Activated CD4-positive, alpha-beta memory T cell treated with anti-CD3 and anti-CD28 coated beads, Interleukin-2, amount 10 ng/mL, durations not matched to agents 7 days and 5 days (primary cell): ENCODE measurements around the gene PCARE. TPM values are rescaled to one million over a fixed set of nuclear protein-coding genes. Genes with fewer than 3 reads are reported as not detected.

Experiments used
- CTCF ChIA-PET: fragments of 350-600 bp; sonication (Branson Sonifier 250); formaldehyde crosslinking; loops from one replicate; lab custom pipeline; 2021; ENCODE audit warnings: antibody characterized with exemption, inconsistent platforms; lab: Charles Lee
- POLR2A ChIA-PET: fragments of 350-600 bp; sonication (Branson Sonifier 250); formaldehyde crosslinking; loops from one replicate; lab custom pipeline; 2021; ENCODE audit warnings: antibody characterized with exemption; lab: Charles Lee
- DNase-seq: peaks from one replicate; pipeline ENCODE4 v3.0.0-alpha.2; 2020
- H3K27ac Mint-ChIP-seq: one replicate; pipeline ENCODE4 v1.8.0; 2021; ENCODE audit warnings: mild to moderate bottlenecking, mixed read lengths
- H3K27me3 Mint-ChIP-seq: one replicate; pipeline ENCODE4 v1.8.0; 2021; ENCODE audit warnings: mixed read lengths
- H3K36me3 Mint-ChIP-seq: one replicate; pipeline ENCODE4 v1.8.0; 2021; ENCODE audit warnings: low read depth, mixed read lengths
- H3K4me1 Mint-ChIP-seq: one replicate; pipeline ENCODE4 v1.8.0; 2021; ENCODE audit warnings: mixed read lengths
- H3K4me3 Mint-ChIP-seq: one replicate; pipeline ENCODE4 v1.8.0; 2021; ENCODE audit warnings: mild to moderate bottlenecking, mixed read lengths
- H3K9me3 Mint-ChIP-seq: one replicate; pipeline ENCODE4 v1.8.0; 2021; ENCODE audit warnings: mixed read lengths
- total RNA-seq, 2 experiments: library from RNA; stranded (reverse); gene quantifications; one replicate each; pipeline ENCODE4 v1.2.3, GENCODE V29; 2021

PCARE gene
- total RNA-seq, 2 experiments from 2014 or later, result not detected

- Mint-ChIP-seq H3K4me3 (no peak overlapping the region), H3K27ac (no peak overlapping the region), H3K9me3 (no peaks in the 10 kb centered on the region), H3K36me3 (peaks cover 4% of the 10 kb centered on the region), H3K4me1 (peaks cover 2% of the 10 kb centered on the region), H3K27me3 (no peaks in the 10 kb centered on the region)
- ChIA-PET CTCF (no interaction called here), POLR2A (no interaction called here)
- DNase-seq, result no peak
These were observed 18.7 kb downstream of the PCARE start for GRCh38 chr2:29055601-29056000.

DNA sequence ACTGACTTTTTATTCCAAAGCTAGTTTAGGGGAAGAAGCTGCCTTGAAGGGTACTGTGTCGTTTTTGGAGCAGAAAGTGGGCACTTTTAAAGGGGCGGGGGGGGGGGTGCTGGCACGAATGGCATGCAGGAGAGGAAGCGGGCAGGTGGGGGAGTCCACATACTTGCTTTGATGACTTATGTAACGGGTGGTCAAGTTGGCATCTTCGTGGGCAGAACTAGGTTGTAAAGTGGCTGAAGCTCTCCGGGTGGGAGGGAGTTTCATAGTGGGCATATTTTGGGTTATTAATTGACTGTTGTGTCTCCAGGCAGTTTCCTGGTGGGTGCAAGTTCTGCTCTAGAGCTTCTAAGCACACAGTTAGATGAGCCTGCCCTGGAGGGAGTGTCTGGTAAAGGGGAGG lies 19.9 kb downstream of the PCARE start:
- ChIA-PET CTCF (no interaction called here), POLR2A (no interaction called here)
- Mint-ChIP-seq H3K9me3 (no peaks in the 10 kb centered on the region), H3K27ac (no peak overlapping the region), H3K4me3 (no peak overlapping the region), H3K4me1 (no peaks in the 10 kb centered on the region), H3K27me3 (no peaks in the 10 kb centered on the region), H3K36me3 (peaks cover 4% of the 10 kb centered on the region)
- no peak for DNase-seq

DNA sequence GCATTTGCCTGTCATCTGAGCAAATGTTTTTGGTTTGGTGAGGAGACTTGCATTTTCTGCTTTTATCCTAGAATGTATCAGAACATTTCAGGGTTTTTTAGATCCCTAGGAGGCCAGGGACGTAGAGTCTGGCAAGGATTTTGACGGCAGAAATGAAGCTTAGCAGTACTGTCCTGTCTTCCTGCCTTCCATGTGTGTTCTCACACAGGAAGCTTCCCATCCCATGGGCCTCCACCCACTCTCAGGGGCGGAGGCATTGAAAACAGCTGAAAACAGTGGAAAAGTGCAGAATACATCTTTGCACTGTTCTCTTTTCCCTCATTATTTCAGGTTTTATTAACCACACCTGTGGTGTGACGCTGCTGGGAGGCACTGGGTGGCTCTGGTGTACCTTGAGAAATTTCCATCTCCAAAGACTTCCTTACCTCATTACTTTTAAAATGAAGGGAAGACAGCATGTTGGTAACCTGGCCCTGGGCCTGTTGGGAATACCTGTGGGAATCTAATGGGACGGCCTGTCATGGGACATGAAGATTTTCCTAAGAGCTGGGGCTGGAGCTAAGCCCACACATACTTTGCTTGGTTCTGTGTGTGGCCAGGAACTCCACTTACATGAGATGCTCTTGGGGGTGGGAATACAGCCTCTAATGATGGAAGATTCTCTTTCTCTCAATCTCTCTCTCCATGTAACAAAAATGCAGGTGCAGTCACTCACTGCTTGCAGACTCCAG lies 20.5 kb downstream of the PCARE start:
- Mint-ChIP-seq H3K27me3 (no peaks in the 10 kb centered on the region), H3K36me3 (peaks cover 4% of the 10 kb centered on the region), H3K4me1 (no peaks in the 10 kb centered on the region), H3K9me3 (no peaks in the 10 kb centered on the region), H3K4me3 (no peak overlapping the region), H3K27ac (no peak overlapping the region)
- POLR2A ChIA-PET, result interaction anchor here (0.9 kb wide), 1 partner anchor 39 kb away, joined by 3 read pairs; no protein-coding TSS in a partner anchor
- no peak for DNase-seq
- CTCF ChIA-PET, result no interaction called here

- Mint-ChIP-seq H3K9me3 (no peaks in the 10 kb centered on the region), H3K4me1 (no peaks in the 10 kb centered on the region), H3K36me3 (peaks cover 4% of the 10 kb centered on the region), H3K27ac (no peak overlapping the region), H3K27me3 (no peaks in the 10 kb centered on the region), H3K4me3 (no peak overlapping the region)
- ChIA-PET CTCF (no interaction called here), POLR2A (interaction anchor here (0.9 kb wide), 1 partner anchor 38 kb away, joined by 3 read pairs; no protein-coding TSS in a partner anchor)
- no peak for DNase-seq
These were observed 21.1 kb downstream of the PCARE start for GRCh38 chr2:29053223-29053622.

GRCh38 chr2:29052807-29053206 lies 21.5 kb downstream of the PCARE start:
- H3K36me3 Mint-ChIP-seq, result peaks cover 4% of the 10 kb centered on the region
- H3K27me3 Mint-ChIP-seq, result no peaks in the 10 kb centered on the region
- ChIA-PET POLR2A (interaction anchor here (1.0 kb wide), 1 partner anchor 34 kb away, joined by 3 read pairs; no protein-coding TSS in a partner anchor), CTCF (no interaction called here)
- no peak overlapping the region for H3K4me3 Mint-ChIP-seq
- H3K9me3 Mint-ChIP-seq, result no peaks in the 10 kb centered on the region
- no peak overlapping the region for H3K27ac Mint-ChIP-seq
- H3K4me1 Mint-ChIP-seq, result no peaks in the 10 kb centered on the region
- no peak for DNase-seq

GRCh38 chr2:29051730-29052129 lies 22.6 kb downstream of the PCARE start:
- Mint-ChIP-seq H3K4me1 (no peaks in the 10 kb centered on the region), H3K27ac (no peak overlapping the region), H3K4me3 (no peak overlapping the region), H3K36me3 (peaks cover 7% of the 10 kb centered on the region), H3K27me3 (no peaks in the 10 kb centered on the region), H3K9me3 (no peaks in the 10 kb centered on the region)
- DNase-seq, result no peak
- CTCF ChIA-PET, result interaction anchor here (1.6 kb wide), 1 partner anchor 41 kb away, joined by 4 read pairs; no protein-coding TSS in a partner anchor
- POLR2A ChIA-PET, result interaction anchor here (1.0 kb wide), 1 partner anchor 33 kb away, joined by 3 read pairs; no protein-coding TSS in a partner anchor

GRCh38 chr2:29050591-29050990 lies 23.7 kb downstream of the PCARE start:
- ChIA-PET POLR2A (interaction anchor here (0.9 kb wide), 1 partner anchor 35 kb away, joined by 4 read pairs; no protein-coding TSS in a partner anchor), CTCF (interaction anchor here (1.6 kb wide), 1 partner anchor 40 kb away, joined by 4 read pairs; no protein-coding TSS in a partner anchor)
- H3K4me1 Mint-ChIP-seq, result no peaks in the 10 kb centered on the region
- no peak for DNase-seq
- no peak overlapping the region for H3K27ac Mint-ChIP-seq
- no peaks in the 10 kb centered on the region for H3K27me3 Mint-ChIP-seq
- H3K4me3 Mint-ChIP-seq, result no peak overlapping the region
- H3K9me3 Mint-ChIP-seq, result no peaks in the 10 kb centered on the region
- H3K36me3 Mint-ChIP-seq, result peaks cover 7% of the 10 kb centered on the region

DNA sequence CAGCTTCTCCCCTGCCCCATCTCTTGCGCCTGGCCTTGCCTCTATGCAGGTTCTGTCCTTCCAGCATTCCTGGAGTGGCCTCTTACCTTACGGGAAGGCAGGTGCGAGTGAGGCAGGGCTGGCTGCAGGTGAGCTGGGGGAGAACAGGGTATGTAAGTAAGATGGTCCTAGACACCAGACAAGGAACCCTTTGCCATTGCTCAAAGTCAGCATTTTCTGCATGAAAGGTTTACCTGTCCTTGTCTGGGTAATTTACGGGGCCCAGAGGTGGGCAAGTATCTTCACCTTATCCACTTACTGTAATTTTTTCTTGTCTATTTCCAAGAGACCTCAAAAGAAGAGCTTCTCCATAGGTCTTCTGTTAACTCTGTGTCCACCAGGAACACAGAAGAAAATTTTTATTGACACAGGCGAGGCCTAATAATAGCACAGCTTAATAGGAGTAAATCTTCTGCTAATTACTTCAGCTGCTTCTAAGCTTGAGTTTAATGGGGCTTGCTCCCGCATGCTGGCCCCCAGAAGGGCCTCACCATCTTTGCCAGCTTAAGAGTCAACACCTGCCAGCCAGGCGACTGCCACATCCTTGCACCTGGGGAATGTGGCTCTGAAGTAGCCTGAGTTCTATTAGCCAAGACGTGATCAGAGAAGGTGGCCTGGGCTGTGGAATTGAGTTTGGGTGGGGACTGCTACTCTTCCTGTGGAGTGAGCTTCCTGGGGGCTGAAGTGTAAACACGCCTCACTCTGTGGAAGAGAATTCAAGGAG lies 27.1 kb downstream of the PCARE start:
- no peak for DNase-seq
- Mint-ChIP-seq H3K27me3 (no peaks in the 10 kb centered on the region), H3K9me3 (no peaks in the 10 kb centered on the region), H3K36me3 (peaks cover 2% of the 10 kb centered on the region), H3K4me3 (no peak overlapping the region), H3K27ac (no peak overlapping the region), H3K4me1 (no peaks in the 10 kb centered on the region)
- ChIA-PET POLR2A (no interaction called here), CTCF (no interaction called here)

- Mint-ChIP-seq H3K9me3 (no peaks in the 10 kb centered on the region), H3K36me3 (peaks cover 2% of the 10 kb centered on the region), H3K27ac (no peak overlapping the region), H3K4me3 (no peak overlapping the region), H3K4me1 (no peaks in the 10 kb centered on the region), H3K27me3 (no peaks in the 10 kb centered on the region)
- no peak for DNase-seq
- ChIA-PET CTCF (no interaction called here), POLR2A (no interaction called here)
These were observed 28.0 kb downstream of the PCARE start for GRCh38 chr2:29046321-29046720.

DNA sequence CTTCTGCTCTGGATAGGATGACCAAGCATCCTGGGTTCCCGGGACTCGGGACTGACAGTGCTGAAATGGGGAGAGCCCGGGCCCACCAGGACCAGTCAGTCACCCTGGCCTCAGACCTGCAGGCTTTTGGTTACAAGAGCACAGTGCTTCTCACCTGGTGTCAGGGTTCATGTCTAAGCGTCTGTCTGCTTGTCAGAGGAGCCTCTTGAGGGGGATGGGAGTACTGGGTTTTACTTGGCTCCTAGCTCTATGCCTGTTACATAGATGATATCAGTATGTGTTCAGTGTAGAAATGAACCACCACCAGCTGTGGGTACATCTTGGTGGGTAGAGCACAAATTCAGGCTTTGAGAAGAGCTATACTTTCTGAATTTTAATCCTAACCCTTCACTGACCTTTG lies 29.9 kb downstream of the PCARE start:
- no peaks in the 10 kb centered on the region for H3K27me3 Mint-ChIP-seq
- ChIA-PET POLR2A (no interaction called here), CTCF (no interaction called here)
- H3K27ac Mint-ChIP-seq, result no peak overlapping the region
- no peak for DNase-seq
- peaks cover 1% of the 10 kb centered on the region for H3K4me1 Mint-ChIP-seq
- no peaks in the 10 kb centered on the region for H3K9me3 Mint-ChIP-seq
- H3K36me3 Mint-ChIP-seq, result peaks cover 2% of the 10 kb centered on the region
- H3K4me3 Mint-ChIP-seq, result no peak overlapping the region

GRCh38 chr2:29042561-29043075 lies 31.7 kb downstream of the PCARE start:
- POLR2A ChIA-PET, result no interaction called here
- DNase-seq, result no peak
- Mint-ChIP-seq H3K27ac (no peak overlapping the region), H3K4me1 (peaks cover 1% of the 10 kb centered on the region), H3K4me3 (no peak overlapping the region), H3K9me3 (no peaks in the 10 kb centered on the region), H3K36me3 (peaks cover 2% of the 10 kb centered on the region), H3K27me3 (no peaks in the 10 kb centered on the region)
- CTCF ChIA-PET, result no interaction called here

DNA sequence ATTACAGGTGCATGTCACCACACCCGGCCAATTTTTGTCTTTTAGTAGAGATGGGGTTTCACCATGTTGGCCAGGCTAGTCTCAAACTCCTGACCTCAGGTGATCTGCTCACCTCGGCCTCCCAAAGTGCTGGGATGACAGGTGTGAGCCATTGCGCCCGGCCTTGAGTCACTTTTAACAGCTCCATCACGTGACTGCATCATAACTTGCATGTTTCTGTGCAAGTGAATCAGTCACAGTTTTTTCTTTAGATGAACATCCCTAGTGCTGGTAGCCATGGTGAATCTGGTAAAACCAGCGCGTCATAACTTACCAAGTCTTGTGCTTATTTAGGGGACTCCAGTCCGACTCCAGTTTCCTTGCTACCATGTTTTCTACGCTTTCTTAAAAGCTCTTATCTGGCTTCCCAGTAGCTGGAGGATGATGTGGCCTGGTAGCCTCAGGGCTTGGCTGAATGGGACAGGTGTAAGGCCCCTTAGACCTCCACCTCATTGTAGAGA lies 33.1 kb downstream of the PCARE start:
- DNase-seq, result no peak
- peaks cover 1% of the 10 kb centered on the region for H3K4me1 Mint-ChIP-seq
- H3K27ac Mint-ChIP-seq, result no peak overlapping the region
- POLR2A ChIA-PET, result interaction anchor here (0.9 to 1.4 kb wide), 2 partner anchors 26 to 75 kb away, joined by 3 to 4 read pairs; no protein-coding TSS in a partner anchor
- no peaks in the 10 kb centered on the region for H3K9me3 Mint-ChIP-seq
- CTCF ChIA-PET, result no interaction called here
- H3K36me3 Mint-ChIP-seq, result peaks cover 10% of the 10 kb centered on the region
- no peak overlapping the region for H3K4me3 Mint-ChIP-seq
- H3K27me3 Mint-ChIP-seq, result no peaks in the 10 kb centered on the region

DNA sequence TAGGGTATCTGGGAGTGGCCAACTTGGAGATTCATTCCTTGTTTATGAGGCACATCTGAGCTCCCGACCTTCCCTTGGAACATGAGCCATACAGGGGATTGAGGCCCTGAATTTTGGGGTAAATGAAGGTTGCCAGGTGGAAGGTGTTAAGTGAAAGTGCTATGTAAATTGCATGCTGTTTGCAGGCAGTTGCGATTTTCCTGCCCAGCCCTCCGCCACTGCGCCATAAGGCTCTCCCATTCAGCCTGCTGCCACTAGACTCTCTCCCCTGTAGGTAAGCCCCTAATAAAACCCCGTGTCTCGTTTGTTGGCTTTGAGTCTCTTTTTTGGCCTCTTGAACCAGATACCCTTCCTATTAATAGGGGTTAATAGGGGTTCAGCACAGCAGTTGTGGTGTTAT lies 33.8 kb downstream of the PCARE start:
- no peak overlapping the region for H3K27ac Mint-ChIP-seq
- peaks cover 15% of the 10 kb centered on the region for H3K36me3 Mint-ChIP-seq
- ChIA-PET CTCF (no interaction called here), POLR2A (interaction anchor here (1.4 kb wide), 1 partner anchor 25 kb away, joined by 4 read pairs; no protein-coding TSS in a partner anchor)
- no peaks in the 10 kb centered on the region for H3K27me3 Mint-ChIP-seq
- no peaks in the 10 kb centered on the region for H3K9me3 Mint-ChIP-seq
- no peak overlapping the region for H3K4me3 Mint-ChIP-seq
- peaks cover 7% of the 10 kb centered on the region for H3K4me1 Mint-ChIP-seq
- no peak for DNase-seq
